ENCODE data around the gene NECAP2.

DNA sequence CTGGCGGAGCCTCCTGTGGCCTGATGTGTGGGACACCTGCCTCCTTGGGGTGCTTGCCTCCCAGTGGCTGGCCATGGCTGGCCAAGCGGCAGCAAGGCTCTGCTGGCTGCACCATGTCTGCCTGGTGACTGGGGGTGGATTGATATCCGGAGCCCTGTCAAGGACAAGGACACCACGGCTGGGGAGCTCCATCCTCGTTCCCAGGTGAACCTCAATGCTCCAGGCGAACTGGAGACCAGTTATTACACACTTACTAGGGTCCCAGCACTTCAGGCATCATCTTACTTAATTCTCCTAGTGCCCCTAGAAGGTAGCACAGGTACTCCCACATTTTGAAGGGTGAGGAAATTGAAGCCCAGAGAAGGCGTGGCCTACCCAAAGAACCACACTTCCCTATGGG lies 18.5 kb upstream of the NECAP2 start:
- TF ChIP-seq YY1 (IDR thresholded peaks at IDR 0.05; ENCODE audit: insufficient read depth, insufficient read length): no peak
- no peak for TF ChIP-seq SUZ12 (IDR thresholded peaks at IDR 0.05; ENCODE audit: extremely low read depth, insufficient read depth, insufficient read length)

Data from NT2/D1 (cell line).